NT2/D1 (cell line): Measurements from ENCODE around the gene SP100.

Experiments
- SUZ12 ChIP-seq: IDR thresholded peaks from 2 replicates; pipeline ENCODE4 v1.6.1; 2011; ENCODE audit not compliant: insufficient read length, insufficient read depth; ENCODE audit errors: extremely low read depth
- YY1 ChIP-seq: IDR thresholded peaks from 2 replicates; pipeline ENCODE4 v1.6.1; 2011; ENCODE audit not compliant: insufficient read length, insufficient read depth
- ZNF274 ChIP-seq: IDR thresholded peaks from 2 replicates; pipeline ENCODE4 v1.6.1; 2011; ENCODE audit warnings: mild to moderate bottlenecking, low read depth, low read length

DNA sequence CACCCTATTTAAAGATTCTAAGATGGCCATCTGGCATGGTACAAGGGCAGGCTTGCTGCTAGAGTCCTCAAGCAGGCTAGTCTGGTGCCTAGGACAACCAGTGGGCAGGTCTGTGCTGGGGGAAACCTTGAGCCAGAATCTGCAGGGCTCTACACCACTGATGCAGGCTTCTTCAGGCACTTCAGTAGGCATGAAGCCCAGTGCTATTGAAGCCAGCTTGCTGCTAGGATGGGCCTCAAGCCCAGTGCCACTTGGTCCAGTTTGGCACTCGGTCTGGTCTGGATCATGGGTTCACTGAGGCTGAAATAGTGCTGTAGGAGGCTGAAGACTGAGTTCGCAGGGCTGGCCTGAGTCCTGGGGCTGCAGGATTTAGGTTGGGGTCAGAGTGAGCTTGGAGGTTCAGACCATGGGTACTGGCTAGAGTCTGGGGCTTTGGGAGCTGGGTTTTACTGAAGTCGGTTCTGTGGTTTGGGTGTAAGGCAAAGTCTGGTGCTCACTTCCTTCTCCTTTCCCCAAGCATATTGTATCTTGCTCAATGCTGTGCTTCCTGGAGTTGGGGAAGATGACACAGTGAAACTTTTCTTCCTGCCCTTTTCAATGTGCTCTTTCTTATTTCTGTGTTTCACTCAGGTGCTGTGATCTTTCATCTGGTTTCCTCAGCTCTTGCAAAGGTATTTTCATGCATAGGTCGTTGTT lies 41.2 kb downstream of the SP100 start:
- TF ChIP-seq ZNF274 (no peak), YY1 (no peak), SUZ12 (no peak)
